ENCODE measurements around the gene NEURL1.
A peak's percentile ranks its signal among the peaks of the same experiment; 100 is the strongest.

The NEURL1 gene

GRCh38 chr10:103456074-103456660 is 37.3 kb upstream of the NEURL1 start:
- no peaks in the 10 kb centered on the region for H3K9me3 Mint-ChIP-seq
- no peaks in the 10 kb centered on the region for H3K36me3 Mint-ChIP-seq (ENCODE audit: low read depth)
- H3K27ac Mint-ChIP-seq: no peak overlapping the region
- H3K4me3 Mint-ChIP-seq: no peak overlapping the region
- H3K27me3 Mint-ChIP-seq: no peaks in the 10 kb centered on the region
- H3K4me1 Mint-ChIP-seq (ENCODE audit: low read depth): peaks cover 18% of the 10 kb centered on the region

- H3K4me1 Mint-ChIP-seq (ENCODE audit: low read depth): peaks cover 13% of the 10 kb centered on the region
- H3K27ac Mint-ChIP-seq: no peak overlapping the region
- H3K36me3 Mint-ChIP-seq (ENCODE audit: low read depth): no peaks in the 10 kb centered on the region
- no peak overlapping the region for H3K4me3 Mint-ChIP-seq
- no peaks in the 10 kb centered on the region for H3K27me3 Mint-ChIP-seq
- H3K9me3 Mint-ChIP-seq: no peaks in the 10 kb centered on the region
Measured at GRCh38 chr10:103457176-103457712, 36.3 kb upstream of the NEURL1 start.

DNA sequence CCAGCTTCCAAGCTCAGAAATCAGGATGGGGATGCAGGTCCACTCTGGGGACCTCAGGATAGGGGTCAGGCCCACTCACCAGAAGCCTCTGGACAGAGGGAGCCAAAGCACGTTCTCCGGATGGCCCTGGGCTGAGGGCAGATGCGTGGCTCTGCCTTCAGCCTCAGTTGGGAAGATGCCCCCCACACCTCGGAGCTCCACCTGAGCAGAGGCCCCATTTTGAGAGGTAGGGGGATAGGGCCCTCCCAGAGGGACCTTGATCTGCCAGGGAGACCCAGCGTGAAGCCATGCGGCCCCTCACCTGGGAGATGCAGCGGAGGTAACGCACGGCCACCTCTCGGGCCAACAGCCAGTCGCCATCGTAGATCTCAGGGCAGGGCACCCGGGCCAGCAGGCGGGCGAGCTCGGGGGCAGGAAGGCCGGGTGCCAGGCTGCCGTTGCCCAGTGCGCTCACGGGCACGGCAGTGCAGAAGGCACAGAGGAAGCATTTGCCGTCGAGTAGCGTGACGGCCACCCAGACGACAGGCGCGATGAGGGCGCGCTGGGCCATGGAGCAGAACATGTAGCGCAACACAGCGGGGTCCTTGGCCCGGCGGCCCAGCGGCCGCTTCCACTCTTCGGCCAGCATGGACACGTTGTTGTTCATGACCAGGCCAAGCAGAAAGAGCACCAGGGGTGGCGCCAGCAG is 35.5 kb upstream of the NEURL1 start:
- no peaks in the 10 kb centered on the region for H3K36me3 Mint-ChIP-seq (ENCODE audit: low read depth)
- no peaks in the 10 kb centered on the region for H3K9me3 Mint-ChIP-seq
- H3K4me3 Mint-ChIP-seq: no peak overlapping the region
- H3K27me3 Mint-ChIP-seq: no peaks in the 10 kb centered on the region
- H3K4me1 Mint-ChIP-seq (ENCODE audit: low read depth): peaks cover 5% of the 10 kb centered on the region
- no peak overlapping the region for H3K27ac Mint-ChIP-seq

DNA sequence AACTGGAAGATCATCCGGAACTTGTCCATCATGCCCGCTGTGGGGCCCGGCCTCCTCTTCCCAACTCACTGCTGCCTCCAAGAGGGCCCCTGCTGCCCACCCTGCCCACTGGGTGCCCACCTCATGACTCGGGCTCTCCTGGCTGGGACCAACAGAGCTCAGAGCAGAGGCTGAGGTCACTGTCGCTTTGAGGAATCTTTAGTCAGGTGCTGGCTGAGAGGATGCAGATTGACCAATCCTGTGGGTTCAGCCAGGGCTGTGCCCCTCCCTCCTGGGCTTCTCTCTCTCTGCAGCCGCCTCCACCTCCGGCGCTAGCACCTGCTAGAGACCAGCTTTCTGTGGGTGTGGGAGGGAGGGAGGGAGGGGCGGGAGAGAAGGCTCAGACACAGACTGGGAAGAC is 34.8 kb upstream of the NEURL1 start, which contains the start of gene CALHM1:
Gene CALHM1 (minus strand): TSS at position 181 of the 400 bp plus-strand sequence. CDS start 149 bp downstream, at position 32.
- no peak within 1 kb of the TSS for H3K27ac Mint-ChIP-seq
- no peaks in the 10 kb centered on the region for H3K9me3 Mint-ChIP-seq
- no peak within 1 kb of the TSS for H3K4me3 Mint-ChIP-seq
- no peaks in the 10 kb centered on the region for H3K27me3 Mint-ChIP-seq
- H3K36me3 Mint-ChIP-seq (ENCODE audit: low read depth): no peaks in the 10 kb centered on the region
- H3K4me1 Mint-ChIP-seq (ENCODE audit: low read depth): peaks cover 5% of the 10 kb centered on the region

DNA sequence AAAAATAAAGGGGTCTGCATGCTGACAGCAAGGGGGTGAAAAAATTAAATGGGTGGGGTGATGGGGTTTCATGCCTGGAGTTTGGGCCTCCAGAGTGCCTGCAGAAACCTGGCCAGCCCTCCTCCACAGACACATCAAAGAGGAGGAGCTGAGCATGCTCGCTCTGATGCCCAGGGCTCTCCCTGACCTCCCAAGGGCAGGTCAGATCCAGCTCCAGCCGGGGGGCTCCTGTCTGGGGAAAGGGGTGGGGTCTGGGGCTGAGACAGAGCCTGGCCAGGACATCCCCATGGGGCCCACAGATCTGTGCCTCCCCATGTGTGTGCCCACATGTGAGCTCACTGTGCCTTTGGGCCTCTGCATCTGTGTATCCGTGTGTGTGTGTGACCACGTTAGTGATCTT is 33.9 kb upstream of the NEURL1 start:
- Mint-ChIP-seq H3K27ac (no peak overlapping the region), H3K4me3 (no peak overlapping the region), H3K27me3 (no peaks in the 10 kb centered on the region), H3K36me3 (ENCODE audit: low read depth) (no peaks in the 10 kb centered on the region), H3K9me3 (no peaks in the 10 kb centered on the region), H3K4me1 (ENCODE audit: low read depth) (peaks cover 5% of the 10 kb centered on the region)

- Mint-ChIP-seq H3K27ac (no peak overlapping the region), H3K4me3 (no peak overlapping the region), H3K4me1 (ENCODE audit: low read depth) (peaks cover 5% of the 10 kb centered on the region), H3K27me3 (no peaks in the 10 kb centered on the region), H3K9me3 (no peaks in the 10 kb centered on the region), H3K36me3 (ENCODE audit: low read depth) (no peaks in the 10 kb centered on the region)
Measured at GRCh38 chr10:103463499-103463898, 30.0 kb upstream of the NEURL1 start.

GRCh38 chr10:103465411-103466179 is 27.9 kb upstream of the NEURL1 start:
- H3K36me3 Mint-ChIP-seq (ENCODE audit: low read depth): no peaks in the 10 kb centered on the region
- H3K4me1 Mint-ChIP-seq (ENCODE audit: low read depth): peaks cover 11% of the 10 kb centered on the region
- no peaks in the 10 kb centered on the region for H3K27me3 Mint-ChIP-seq
- no peak overlapping the region for H3K27ac Mint-ChIP-seq
- H3K9me3 Mint-ChIP-seq: no peaks in the 10 kb centered on the region
- H3K4me3 Mint-ChIP-seq: no peak overlapping the region

DNA sequence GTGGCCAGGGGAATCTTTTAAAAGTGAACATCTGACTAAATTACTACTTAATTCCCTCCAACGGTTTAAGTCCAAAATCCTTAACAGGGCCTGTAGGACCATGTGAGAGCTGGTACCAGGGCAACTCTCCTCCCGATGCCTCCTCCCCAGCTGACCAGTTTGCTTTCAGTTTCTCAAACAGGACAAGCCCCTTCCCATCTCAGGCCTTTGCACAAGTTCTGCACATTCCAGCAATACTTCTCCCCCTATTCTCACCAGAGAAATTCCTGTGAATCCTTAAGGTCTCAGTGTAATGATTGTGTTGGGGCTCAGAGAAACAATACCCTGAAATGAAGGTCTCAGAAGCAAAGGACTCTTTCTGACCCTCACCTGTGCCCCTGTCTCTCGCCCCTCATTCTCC is 26.8 kb upstream of the NEURL1 start:
- Mint-ChIP-seq H3K27ac (no peak overlapping the region), H3K36me3 (ENCODE audit: low read depth) (no peaks in the 10 kb centered on the region), H3K4me1 (ENCODE audit: low read depth) (peaks cover 22% of the 10 kb centered on the region), H3K9me3 (no peaks in the 10 kb centered on the region), H3K27me3 (no peaks in the 10 kb centered on the region), H3K4me3 (no peak overlapping the region)

DNA sequence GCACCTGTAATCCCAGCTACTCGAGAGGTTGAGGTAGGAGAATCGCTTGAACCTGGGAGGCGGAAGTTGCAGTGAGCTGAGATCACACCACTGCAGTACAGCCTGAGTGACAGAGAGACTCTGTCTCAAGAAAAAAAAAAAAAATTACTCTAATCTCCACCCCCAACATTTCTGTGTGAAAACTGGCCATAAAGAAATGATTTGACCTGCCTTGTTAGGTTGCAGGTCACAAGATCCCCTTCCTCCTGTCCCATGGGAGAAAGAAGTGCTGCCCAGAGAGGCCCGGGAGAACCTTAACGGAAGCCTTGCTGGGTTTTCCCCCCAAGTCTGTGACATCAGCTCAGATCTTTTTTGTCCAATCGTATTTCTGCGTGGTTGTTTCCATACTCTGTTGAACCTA is 26.1 kb upstream of the NEURL1 start:
- H3K27ac Mint-ChIP-seq: no peak overlapping the region
- peaks cover 29% of the 10 kb centered on the region for H3K4me1 Mint-ChIP-seq (ENCODE audit: low read depth)
- H3K4me3 Mint-ChIP-seq: no peak overlapping the region
- H3K9me3 Mint-ChIP-seq: no peaks in the 10 kb centered on the region
- no peaks in the 10 kb centered on the region for H3K36me3 Mint-ChIP-seq (ENCODE audit: low read depth)
- H3K27me3 Mint-ChIP-seq: no peaks in the 10 kb centered on the region

DNA sequence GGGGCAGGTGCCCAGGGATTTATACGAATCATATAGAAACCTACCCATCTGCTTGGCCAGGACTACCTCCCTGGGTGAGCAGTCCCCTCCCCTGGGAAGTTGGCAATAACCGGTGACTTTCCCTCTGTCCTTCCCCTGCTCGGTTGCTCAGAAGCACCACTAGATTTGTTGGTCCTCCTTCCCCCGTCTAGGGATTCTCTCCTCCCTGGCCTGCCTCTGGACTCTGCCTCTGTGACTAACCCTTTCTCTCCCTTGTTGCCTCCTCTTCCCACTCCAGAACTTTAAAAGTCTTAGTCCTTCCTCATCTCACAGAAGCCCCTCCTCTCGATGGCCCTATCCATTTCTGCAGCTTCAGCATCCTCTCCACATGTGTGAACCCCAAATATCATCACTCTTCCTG is 24.3 kb upstream of the NEURL1 start:
- no peaks in the 10 kb centered on the region for H3K9me3 Mint-ChIP-seq
- H3K36me3 Mint-ChIP-seq (ENCODE audit: low read depth): no peaks in the 10 kb centered on the region
- peak overlapping the region; percentile 72 for H3K27ac Mint-ChIP-seq
- H3K4me1 Mint-ChIP-seq (ENCODE audit: low read depth): peaks cover 34% of the 10 kb centered on the region
- H3K4me3 Mint-ChIP-seq: no peak overlapping the region
- H3K27me3 Mint-ChIP-seq: no peaks in the 10 kb centered on the region

DNA sequence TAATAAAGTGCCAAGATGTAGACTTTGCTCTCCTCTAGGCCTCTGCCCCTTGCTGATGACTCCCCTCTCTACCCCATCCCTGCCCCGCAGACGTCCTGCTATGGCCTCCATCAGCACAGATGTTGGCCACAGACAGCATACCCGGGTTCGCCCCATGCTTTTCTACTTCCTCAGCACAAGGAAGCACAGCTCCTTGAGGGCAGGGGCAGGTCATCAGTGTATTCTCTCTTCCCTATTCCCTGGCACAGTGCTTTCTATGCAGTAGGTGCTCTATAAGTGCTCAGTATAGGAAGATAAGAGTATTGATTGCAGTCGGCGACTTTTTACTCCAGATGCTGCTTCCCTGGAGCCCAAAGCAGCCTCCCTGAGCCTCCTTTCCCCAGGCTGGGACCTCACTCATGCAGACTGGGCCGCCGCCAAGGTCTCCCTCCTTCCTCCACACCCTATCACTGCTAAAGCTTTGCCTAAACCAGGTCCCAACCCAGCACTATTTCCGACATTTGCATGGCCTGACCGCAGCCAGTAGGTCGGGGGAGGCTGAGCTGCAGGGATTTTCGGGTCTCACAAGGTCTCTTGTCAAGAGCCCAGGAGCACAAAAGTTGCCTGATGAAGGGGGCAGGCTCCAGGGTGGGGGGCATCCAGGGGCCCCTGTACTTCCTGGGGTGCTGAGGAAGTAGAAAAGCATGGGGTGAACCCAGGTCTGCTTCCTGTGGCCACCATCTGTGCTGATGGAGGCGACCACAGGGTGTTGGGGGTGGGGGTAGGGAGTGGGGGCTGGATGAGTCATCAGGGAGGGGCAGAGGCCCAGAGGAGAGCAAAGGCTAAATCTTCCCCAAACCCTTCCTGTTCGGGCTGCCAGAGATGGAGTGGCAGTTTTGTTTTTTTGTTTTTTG is 22.5 kb upstream of the NEURL1 start:
- H3K27ac Mint-ChIP-seq: peak overlapping the region; percentile 69
- peaks cover 34% of the 10 kb centered on the region for H3K4me1 Mint-ChIP-seq (ENCODE audit: low read depth)
- no peaks in the 10 kb centered on the region for H3K9me3 Mint-ChIP-seq
- H3K27me3 Mint-ChIP-seq: no peaks in the 10 kb centered on the region
- peak overlapping the region; percentile 28 for H3K4me3 Mint-ChIP-seq
- H3K36me3 Mint-ChIP-seq (ENCODE audit: low read depth): no peaks in the 10 kb centered on the region

- Mint-ChIP-seq H3K9me3 (no peaks in the 10 kb centered on the region), H3K4me3 (peak overlapping the region; percentile 28), H3K27ac (peak overlapping the region; percentile 69), H3K4me1 (ENCODE audit: low read depth) (peaks cover 34% of the 10 kb centered on the region), H3K27me3 (no peaks in the 10 kb centered on the region), H3K36me3 (ENCODE audit: low read depth) (no peaks in the 10 kb centered on the region)
Measured at GRCh38 chr10:103472005-103472404, 21.5 kb upstream of the NEURL1 start.

DNA sequence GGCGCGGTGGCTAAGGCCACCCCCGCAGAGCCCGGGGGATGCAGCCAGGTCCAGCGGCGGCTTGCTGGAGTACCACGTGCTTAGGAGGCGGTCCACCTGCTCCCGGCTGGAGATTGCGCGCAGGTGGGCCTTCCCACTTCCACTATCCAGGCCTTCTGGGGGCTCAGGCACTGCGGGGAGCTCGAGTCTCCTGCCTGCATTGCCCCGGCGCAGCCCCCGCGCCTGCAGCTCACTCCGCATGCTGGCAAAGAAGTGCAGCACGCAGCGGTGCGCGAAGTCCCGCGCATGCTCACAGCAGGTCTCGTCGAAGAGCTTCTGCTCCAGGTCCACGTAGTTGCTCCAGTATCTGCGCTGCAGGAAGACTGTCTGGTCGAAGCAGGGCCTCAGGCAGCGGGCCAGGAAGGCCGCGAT is 20.2 kb upstream of the NEURL1 start:
- H3K9me3 Mint-ChIP-seq: no peaks in the 10 kb centered on the region
- no peak overlapping the region for H3K4me3 Mint-ChIP-seq
- H3K27ac Mint-ChIP-seq: no peak overlapping the region
- H3K36me3 Mint-ChIP-seq (ENCODE audit: low read depth): no peaks in the 10 kb centered on the region
- no peaks in the 10 kb centered on the region for H3K27me3 Mint-ChIP-seq
- H3K4me1 Mint-ChIP-seq (ENCODE audit: low read depth): peaks cover 34% of the 10 kb centered on the region

DNA sequence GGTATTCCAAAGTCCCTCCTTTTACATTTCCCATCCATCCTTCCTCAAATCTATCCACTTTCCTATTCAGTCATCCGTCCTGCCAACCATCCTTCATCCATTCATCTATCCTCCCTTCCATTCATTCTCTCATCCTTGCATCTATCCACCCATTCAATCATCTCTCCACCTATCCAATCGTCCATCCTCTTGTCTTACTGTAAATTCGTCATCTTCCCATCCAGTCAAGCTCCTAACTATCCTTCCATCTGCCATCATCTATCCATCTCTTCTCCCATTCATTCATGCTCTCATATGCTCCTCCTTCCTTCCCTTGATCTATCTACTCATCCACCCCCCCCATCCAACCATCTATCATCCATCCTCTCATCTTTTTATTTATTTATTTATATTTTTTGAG is 19.4 kb upstream of the NEURL1 start:
- Mint-ChIP-seq H3K4me1 (ENCODE audit: low read depth) (peaks cover 34% of the 10 kb centered on the region), H3K36me3 (ENCODE audit: low read depth) (no peaks in the 10 kb centered on the region), H3K27me3 (no peaks in the 10 kb centered on the region), H3K9me3 (no peaks in the 10 kb centered on the region), H3K4me3 (no peak overlapping the region), H3K27ac (no peak overlapping the region)

Measured in stimulated activated naive CD8-positive, alpha-beta T cell treated with anti-CD3 and anti-CD28 coated beads, Interleukin-15, Interleukin-2, amounts not matched to agents 100 ng/mL and 50 ng/mL, for 24 hours (primary cell).